ENCODE data around the gene DST.

Gene DST

DNA sequence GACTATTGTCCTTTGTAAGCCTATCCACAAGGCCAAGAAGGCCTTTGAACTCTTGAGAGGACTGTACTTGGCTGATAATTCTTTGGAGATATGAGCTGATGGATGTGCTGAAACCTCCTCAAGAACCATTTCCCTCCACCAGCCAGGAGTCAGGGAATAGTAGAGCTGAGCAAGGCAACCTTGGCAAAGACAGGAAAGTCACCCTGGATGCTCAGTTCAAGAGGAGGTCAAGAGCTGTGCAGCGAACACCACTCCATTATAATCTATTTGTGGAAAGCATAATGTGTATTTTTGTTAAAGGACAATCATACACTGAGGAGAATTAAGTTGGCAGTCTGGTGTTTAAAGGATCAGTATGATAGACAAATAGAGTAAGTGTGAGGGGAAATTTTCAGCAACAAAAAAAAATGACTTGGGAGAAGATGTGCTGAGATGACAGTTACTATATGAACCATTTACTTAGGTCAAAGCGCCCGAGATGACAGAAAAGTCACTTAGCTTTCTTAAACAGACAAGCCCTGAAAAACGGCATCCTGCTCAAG is 218.1 kb downstream of the DST start:
- no peak for DNase-seq

DNA sequence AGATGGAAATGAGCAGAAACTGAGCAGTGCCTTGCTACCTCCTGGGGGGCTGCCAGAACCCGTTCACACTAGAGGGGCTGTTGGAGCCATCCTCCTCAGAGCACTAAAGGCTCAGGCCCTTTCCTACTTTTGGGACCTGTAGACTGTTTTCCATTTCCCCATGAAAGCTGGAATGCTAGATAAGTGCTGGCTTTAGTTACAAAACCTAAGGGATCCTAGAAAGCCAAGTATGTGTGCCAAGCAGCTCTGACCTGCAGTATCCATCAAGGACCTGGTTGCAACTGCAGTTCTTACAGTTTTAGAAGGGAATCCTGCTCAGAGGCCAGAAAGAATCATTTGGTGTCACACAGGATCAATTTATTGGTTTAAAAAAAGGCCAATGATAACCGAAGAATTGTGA is 218.6 kb downstream of the DST start:
- DNase-seq: no peak

DNA sequence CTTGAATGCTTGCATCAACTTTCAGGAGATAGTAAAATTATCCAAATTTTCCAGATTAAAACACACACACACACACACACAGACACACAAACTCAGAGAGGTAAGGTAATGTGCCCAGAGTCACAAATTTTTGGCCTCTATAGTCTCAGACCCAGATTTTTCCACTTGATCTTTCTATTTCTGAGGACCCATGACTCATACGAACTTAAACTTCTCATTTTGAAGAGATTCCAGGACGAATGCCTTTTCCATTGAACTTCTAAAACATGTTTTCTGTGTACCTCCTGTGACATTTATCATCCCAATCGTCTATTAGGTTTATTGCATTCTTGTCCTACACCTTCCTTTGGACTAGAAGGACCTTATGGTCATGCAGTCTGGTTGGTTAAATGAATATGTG is 222.4 kb downstream of the DST start:
- DNase-seq: no peak

DNA sequence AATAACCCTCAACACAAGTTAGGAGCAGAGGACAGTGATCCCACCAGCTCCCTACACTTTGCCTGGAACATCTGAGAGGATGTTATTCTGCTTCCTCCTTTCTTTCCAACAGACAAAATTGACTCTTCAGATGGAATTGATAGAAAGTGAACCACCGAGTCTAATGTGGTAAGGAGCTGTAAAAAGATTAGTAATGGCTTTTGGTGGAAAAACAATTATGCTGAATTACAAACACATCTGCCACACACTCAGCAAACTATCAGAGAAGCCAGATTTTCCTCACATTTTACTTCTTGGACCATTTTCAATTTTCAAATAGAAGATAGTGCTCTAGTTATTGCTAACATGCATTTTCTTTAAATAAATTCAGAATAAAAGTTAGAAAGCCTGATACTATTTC is 223.5 kb downstream of the DST start:
- no peak for DNase-seq

DNA sequence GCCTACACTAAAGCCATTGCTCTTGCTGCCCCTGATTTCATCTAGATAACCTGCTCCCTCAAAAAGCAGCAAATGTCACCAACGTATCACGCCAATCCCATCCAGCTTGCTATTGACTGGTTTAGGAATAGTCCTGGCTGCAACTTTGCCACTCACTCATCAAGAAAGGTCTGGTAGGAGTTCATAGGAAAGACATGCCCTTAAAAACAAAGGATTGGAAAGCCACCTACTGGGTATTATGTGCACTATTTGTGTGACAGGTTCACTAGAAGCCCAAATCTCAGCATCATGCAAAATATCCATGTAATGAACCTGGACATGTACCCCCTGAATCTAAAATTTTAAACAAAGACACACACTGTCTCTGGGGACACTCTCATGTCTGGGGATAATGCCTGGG is 224.9 kb downstream of the DST start:
- DNase-seq: no peak

DNA sequence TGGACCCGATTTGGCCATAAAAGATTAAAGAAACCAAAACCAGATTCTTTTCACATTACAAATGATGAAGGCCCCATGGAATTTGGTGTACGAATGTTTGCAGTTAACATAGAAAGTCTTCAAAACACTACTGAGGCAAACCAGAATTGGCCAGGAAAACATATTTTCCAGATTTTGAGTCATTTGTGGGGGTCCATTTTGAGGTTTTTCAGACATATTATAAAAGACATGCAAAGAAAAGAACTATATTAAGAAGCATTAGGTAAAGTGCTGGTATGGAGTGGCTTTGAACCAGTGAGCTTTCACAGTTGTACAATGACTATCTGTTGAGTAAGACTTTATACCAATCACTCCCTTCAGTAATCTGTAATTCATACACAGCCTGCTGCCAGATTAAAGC is 226.4 kb downstream of the DST start:
- no peak for DNase-seq

DNA sequence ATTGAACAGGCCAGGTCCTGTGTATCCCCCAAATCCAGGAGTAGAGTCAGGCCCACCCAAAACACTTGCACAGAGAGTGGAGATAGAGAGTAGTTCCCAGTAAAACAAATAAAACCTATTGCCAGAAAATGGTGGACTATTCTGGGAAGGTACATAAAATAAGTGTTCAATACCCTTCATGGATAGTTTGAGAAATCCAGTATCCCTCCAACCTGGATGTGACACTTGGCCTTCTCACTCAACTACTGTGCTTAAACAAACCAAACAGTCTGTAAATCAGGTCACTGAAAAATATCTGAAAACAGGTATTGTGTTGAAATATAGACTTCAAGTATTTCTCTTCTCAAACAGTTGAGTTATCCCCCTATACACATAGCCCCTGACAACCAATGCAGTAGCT is 233.7 kb downstream of the DST start:
- DNase-seq: no peak

All from CD4-positive, alpha-beta T cell treated with Interleukin-15 for 1 hour (primary cell).